ENCODE results near the gene FRMD4B.

The FRMD4B gene

DNA sequence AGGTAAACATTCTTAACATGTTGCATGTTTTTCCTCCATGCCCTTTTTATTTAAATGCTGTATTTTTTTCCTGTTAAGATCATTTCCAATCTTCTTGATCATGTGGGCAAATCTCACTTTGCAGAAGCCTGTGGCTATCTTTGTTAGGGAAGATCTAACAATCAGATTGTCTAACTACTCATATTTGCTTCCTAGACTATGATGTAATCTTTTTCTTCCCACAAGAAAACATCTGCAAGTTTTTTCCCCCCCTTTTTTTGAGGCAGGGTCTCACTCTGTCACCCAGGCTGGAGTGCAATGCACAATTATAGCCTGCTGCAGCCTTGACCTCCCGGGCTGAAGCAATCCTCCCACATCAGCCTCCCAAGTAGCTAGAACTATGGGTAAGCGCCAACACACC is 248.5 kb downstream of the FRMD4B start:
- no peak for DNase-seq (ENCODE audit: low read depth)
- H3K4me3 ChIP-seq (ENCODE audit: low read depth, low read length) = no peak overlapping the region
- TF ChIP-seq, protein P1, sequence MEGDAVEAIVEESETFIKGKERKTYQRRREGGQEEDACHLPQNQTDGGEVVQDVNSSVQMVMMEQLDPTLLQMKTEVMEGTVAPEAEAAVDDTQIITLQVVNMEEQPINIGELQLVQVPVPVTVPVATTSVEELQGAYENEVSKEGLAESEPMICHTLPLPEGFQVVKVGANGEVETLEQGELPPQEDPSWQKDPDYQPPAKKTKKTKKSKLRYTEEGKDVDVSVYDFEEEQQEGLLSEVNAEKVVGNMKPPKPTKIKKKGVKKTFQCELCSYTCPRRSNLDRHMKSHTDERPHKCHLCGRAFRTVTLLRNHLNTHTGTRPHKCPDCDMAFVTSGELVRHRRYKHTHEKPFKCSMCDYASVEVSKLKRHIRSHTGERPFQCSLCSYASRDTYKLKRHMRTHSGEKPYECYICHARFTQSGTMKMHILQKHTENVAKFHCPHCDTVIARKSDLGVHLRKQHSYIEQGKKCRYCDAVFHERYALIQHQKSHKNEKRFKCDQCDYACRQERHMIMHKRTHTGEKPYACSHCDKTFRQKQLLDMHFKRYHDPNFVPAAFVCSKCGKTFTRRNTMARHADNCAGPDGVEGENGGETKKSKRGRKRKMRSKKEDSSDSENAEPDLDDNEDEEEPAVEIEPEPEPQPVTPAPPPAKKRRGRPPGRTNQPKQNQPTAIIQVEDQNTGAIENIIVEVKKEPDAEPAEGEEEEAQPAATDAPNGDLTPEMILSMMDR (IDR thresholded peaks at IDR 0.05; ENCODE audit: control insufficient read depth, extremely low read depth, insufficient read depth) = no peak

DNA sequence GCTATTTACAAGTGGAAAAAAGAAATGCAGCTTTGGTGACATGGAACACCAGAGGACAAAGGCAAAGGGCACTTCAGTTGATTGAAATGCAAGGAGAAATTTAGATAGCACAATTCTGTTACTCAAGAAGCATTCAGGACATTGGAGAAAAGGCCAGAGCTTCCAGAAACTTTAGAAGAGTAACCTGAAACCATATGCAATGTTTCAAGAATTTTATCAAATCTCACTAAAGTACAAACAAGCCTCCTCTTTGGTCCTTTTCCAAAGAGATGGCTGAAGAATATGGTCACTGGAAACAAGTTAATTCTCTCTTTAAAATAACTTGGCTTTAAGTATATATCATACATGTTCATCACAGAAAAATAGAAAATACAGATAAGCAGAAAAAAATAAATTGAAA is 248.9 kb downstream of the FRMD4B start:
- TF ChIP-seq, protein P1 (IDR thresholded peaks at IDR 0.05; ENCODE audit: control insufficient read depth, extremely low read depth, insufficient read depth) = no peak
- DNase-seq (ENCODE audit: low read depth) = no peak
- no peak overlapping the region for H3K4me3 ChIP-seq (ENCODE audit: low read depth, low read length)

DNA sequence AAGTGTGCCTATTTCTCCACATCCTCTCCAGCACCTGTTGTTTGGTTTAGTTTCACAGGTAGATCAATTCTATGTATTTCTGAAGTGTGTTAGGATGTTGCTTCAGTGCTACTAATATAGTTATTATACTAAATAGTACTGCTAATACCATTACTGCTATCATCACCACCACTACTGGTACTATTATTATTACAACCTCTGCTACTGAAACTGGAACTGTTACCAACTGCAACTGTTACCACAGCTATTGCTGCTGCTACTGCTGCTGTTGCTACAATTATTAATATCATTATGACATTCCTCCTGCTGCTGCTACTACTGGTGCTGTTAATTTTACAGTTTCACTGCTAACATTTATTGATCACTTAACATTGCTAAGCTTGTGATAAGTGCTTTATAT is 255.2 kb downstream of the FRMD4B start:
- DNase-seq (ENCODE audit: low read depth) = no peak
- H3K4me3 ChIP-seq (ENCODE audit: low read depth, low read length) = no peak overlapping the region
- TF ChIP-seq, protein P1 (IDR thresholded peaks at IDR 0.05; ENCODE audit: control insufficient read depth, extremely low read depth, insufficient read depth) = no peak

DNA sequence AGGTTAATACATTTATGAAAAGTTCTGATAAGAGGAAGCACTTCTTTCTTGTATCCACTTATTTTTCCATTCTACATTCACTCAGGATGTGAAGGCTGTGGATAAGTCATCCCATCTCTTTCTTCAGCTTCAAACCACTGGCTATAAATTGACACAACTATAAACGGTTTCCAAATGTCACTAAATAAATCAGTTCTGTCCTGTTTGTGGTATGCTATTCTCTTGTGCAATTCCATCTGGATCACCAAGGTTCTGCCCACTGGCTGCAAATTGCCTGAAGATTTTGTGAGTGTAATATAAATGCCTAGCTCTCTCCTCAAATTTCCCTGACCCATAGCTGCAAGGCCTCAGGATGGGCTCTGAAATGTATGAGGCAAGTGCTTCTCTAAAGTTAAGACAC is 256.4 kb downstream of the FRMD4B start:
- TF ChIP-seq, protein P1 (IDR thresholded peaks at IDR 0.05; ENCODE audit: control insufficient read depth, extremely low read depth, insufficient read depth) = no peak
- DNase-seq (ENCODE audit: low read depth) = no peak
- no peak overlapping the region for H3K4me3 ChIP-seq (ENCODE audit: low read depth, low read length)

DNA sequence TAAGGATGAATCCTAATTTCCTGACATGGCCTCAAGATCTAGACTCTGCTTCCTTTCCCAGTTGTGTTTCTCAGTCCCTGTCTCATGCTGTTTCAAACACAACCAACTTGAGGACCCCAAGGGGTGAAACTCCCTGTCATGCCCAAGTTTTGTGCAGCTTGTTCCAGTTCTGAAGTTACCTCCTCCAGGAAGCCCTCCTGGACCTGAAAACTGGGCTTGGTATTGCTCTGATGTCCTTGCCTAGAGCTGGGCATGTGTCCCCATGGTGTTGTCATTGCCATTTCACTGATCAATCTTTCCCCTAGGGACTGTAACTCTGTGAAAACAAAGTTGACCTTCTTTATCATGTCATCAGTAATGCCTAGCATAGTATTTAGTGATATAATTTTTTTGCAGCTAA is 257.4 kb downstream of the FRMD4B start:
- DNase-seq (ENCODE audit: low read depth) = no peak
- no peak overlapping the region for H3K4me3 ChIP-seq (ENCODE audit: low read depth, low read length)
- TF ChIP-seq, protein P1 (IDR thresholded peaks at IDR 0.05; ENCODE audit: control insufficient read depth, extremely low read depth, insufficient read depth) = no peak

DNA sequence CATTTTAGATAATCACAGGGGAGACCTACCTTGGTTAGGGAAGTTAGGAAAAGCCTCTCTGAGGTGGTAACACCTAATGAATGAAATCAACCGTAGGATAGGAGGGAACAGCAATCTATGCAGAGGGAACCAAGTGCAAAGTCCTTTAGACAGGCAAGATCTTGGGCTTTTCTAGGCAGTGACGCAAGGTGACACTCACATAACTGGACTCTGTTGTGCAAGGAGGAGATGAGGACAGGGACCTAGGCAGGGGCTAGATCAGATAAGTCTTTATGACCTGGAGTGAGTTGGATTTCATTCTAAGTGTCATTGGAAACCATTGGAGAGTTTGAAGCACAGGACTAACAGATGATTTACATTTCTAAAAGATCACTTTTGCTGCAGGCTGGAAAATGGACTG is 258.9 kb downstream of the FRMD4B start:
- no peak for DNase-seq (ENCODE audit: low read depth)
- TF ChIP-seq, protein P1 (IDR thresholded peaks at IDR 0.05; ENCODE audit: control insufficient read depth, extremely low read depth, insufficient read depth) = no peak
- H3K4me3 ChIP-seq (ENCODE audit: low read depth, low read length) = no peak overlapping the region

DNA sequence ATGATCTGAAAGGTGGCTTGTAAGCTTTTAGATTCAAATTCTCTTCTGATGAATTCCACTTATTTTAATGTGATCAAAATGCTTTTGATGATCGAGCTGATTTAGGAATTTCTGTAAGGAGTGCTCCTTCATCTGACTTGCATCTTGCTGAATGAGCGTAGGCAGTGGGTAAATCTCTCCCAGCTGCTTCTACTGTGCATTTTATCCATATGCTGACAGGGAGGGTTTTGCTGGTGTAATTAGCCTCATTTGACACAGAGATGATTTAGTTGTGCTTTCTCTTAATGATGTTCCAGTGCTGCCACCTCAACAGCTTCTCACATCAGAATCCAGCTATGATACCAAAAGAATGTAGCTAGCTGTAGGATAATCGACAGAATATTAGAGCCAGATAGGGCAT is 259.7 kb downstream of the FRMD4B start:
- DNase-seq (ENCODE audit: low read depth) = no peak
- TF ChIP-seq, protein P1 (IDR thresholded peaks at IDR 0.05; ENCODE audit: control insufficient read depth, extremely low read depth, insufficient read depth) = no peak
- no peak overlapping the region for H3K4me3 ChIP-seq (ENCODE audit: low read depth, low read length)
